Lower lobe of right lung (tissue), 2 donors: Measurements from ENCODE around the gene FHIP2A. TPM values are rescaled to one million over a fixed set of nuclear protein-coding genes. Genes with fewer than 3 reads are reported as not detected.

Experiments used
- ATAC-seq, 2 donors: fragments of 200-7000 bp; cut with Tn5 transposase; one replicate each; pipeline ENCODE4 v1.9.1; 2020 to 2022; ENCODE audit warnings: mild to moderate bottlenecking in 2 of 2, moderate library complexity in 2 of 2
- DNase-seq: peaks from one replicate; pipeline ENCODE4 v3.0.0-alpha.2; 2020
- H3K27ac ChIP-seq: fragments of 200-600 bp; one replicate; pipeline ENCODE4 v1.8.0; 2022
- H3K27me3 ChIP-seq: fragments of 200-600 bp; one replicate; pipeline ENCODE4 v1.8.0; 2022; ENCODE audit warnings: low read depth
- H3K36me3 ChIP-seq: fragments of 200-600 bp; one replicate; pipeline ENCODE4 v1.8.0; 2022; ENCODE audit warnings: mild to moderate bottlenecking
- H3K4me1 ChIP-seq: fragments of 200-600 bp; one replicate; pipeline ENCODE4 v1.8.0; 2022
- H3K4me3 ChIP-seq: fragments of 200-600 bp; one replicate; pipeline ENCODE4 v1.8.0; 2022; ENCODE audit warnings: mild to moderate bottlenecking
- H3K9me3 ChIP-seq: fragments of 200-600 bp; one replicate; pipeline ENCODE4 v1.8.0; 2022
- intact Hi-C: fragments of 100-400 bp; cut with DNase I; formaldehyde crosslinking; loops from one replicate; pipeline ENCODE4 v1.11.0; 2022
- total RNA-seq: library from RNA; stranded (reverse); fragmentation: NEBNext Ultra II Directional; extraction: Animal tissue kit (Norgen Biotek cat#: 25700); gene quantifications from one replicate; pipeline ENCODE4 v1.2.1, GENCODE V29; 2021
- TF ChIP-seq, protein P1 (sequence below): fragments of 200-600 bp; IDR thresholded peaks from one replicate; pipeline ENCODE4 v1.8.0; 2022; ENCODE audit warnings: antibody characterized with exemption, mild to moderate bottlenecking
- donor health status: DM: no; HTN: yes; CAD: no; lungs with severe emphysema.

FHIP2A gene
- total RNA-seq, 1 donor from 2014 or later = 23.6 TPM

DNA sequence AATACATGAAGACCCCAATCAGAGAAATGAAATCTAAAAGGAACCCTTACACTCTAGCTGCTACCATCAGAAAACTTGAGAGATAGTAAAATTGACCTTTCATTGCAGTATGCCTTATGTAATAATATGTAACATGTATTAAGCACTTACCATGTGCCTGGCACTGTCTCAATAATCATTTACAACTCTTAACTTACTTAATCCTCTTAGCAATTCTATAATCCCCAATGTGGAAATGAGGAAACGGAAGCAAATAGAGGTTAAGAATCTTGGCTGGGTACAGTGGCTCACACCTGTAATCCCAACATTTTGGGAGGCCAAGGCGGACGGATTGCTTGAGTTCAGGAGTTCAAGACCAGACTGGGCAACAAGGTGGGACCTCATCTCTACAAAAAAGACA lies 29.8 kb upstream of the FHIP2A start:
- Histone ChIP-seq H3K27me3 (no peaks in the 10 kb centered on the region), H3K9me3 (no peaks in the 10 kb centered on the region), H3K4me3 (no peak overlapping the region), H3K4me1 (no peaks in the 10 kb centered on the region), H3K27ac (no peak overlapping the region), H3K36me3 (no peaks in the 10 kb centered on the region)
- intact Hi-C loops = no loop called here
- TF ChIP-seq, protein P1, sequence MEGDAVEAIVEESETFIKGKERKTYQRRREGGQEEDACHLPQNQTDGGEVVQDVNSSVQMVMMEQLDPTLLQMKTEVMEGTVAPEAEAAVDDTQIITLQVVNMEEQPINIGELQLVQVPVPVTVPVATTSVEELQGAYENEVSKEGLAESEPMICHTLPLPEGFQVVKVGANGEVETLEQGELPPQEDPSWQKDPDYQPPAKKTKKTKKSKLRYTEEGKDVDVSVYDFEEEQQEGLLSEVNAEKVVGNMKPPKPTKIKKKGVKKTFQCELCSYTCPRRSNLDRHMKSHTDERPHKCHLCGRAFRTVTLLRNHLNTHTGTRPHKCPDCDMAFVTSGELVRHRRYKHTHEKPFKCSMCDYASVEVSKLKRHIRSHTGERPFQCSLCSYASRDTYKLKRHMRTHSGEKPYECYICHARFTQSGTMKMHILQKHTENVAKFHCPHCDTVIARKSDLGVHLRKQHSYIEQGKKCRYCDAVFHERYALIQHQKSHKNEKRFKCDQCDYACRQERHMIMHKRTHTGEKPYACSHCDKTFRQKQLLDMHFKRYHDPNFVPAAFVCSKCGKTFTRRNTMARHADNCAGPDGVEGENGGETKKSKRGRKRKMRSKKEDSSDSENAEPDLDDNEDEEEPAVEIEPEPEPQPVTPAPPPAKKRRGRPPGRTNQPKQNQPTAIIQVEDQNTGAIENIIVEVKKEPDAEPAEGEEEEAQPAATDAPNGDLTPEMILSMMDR = no peak
- ATAC-seq (no peak), DNase-seq (no peak)

DNA sequence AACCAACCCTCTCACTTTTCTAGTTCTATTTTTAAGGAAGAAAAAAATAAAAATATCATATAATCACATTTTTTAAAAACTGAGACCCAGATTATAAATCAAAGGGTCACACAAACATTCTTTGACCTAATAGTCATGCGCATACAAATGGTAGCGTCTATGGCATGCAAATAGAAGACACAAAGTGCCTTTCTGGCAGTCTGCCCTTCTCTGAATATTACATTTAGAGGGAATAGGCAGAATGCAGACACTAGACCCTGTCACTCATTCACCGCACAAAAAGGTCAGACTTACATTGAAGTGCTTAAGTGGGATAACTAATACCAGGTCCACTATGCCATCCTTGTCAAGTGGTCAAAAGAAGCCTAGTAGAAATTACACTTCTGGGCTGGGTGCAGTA lies 26.5 kb upstream of the FHIP2A start:
- Histone ChIP-seq H3K36me3 (no peaks in the 10 kb centered on the region), H3K4me3 (no peak overlapping the region), H3K27me3 (no peaks in the 10 kb centered on the region), H3K9me3 (no peaks in the 10 kb centered on the region), H3K27ac (no peak overlapping the region), H3K4me1 (no peaks in the 10 kb centered on the region)
- DNase-seq = no peak
- no peak for ATAC-seq
- intact Hi-C loops = no loop called here
- TF ChIP-seq, protein P1 = no peak

DNA sequence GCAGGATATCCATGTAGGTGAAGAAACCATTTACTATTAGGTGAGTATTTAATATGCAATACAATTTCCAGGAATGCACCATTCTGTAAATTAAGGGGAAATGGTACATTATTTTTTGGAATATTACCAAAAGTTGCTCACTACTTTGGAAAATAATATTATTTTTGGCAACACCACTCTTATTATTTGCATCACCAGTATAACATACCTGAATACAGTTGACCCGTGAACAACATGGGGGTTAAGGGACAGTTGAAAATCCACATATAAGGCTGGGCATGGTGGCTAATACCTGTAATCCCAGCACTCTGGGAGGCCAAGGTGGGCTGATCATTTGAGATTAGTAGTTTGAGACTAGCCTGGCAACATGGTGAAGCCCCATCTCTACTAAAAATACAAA lies 21.2 kb upstream of the FHIP2A start:
- Histone ChIP-seq H3K9me3 (no peaks in the 10 kb centered on the region), H3K36me3 (no peaks in the 10 kb centered on the region), H3K27ac (no peak overlapping the region), H3K4me1 (no peaks in the 10 kb centered on the region), H3K27me3 (no peaks in the 10 kb centered on the region), H3K4me3 (no peak overlapping the region)
- intact Hi-C loops = no loop called here
- ATAC-seq = no peak
- no peak for DNase-seq
- TF ChIP-seq, protein P1 = no peak

DNA sequence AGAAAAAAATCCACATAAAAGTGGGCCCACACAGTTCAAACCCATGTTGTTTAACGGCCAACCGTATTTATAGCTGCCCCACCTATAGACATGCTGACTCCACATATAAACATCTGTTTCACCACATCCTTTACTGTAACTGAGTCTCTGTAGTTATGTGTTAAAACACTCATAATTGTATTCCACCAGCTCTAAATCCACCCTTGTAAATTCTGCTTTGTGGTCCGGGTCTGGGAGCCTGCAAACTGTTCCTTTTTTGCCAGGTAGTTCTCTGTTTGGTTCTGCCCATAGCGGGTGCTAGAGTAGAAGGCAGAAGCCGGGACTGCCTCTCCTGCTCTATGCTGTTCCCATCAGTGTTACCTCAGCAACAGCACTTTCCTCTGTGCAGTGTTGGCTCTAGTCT lies 20.2 kb upstream of the FHIP2A start:
- Histone ChIP-seq H3K4me1 (no peaks in the 10 kb centered on the region), H3K27ac (no peak overlapping the region), H3K4me3 (no peak overlapping the region), H3K27me3 (no peaks in the 10 kb centered on the region), H3K36me3 (no peaks in the 10 kb centered on the region), H3K9me3 (no peaks in the 10 kb centered on the region)
- ATAC-seq = no peak
- intact Hi-C loops = no loop called here
- TF ChIP-seq, protein P1 = no peak
- no peak for DNase-seq

DNA sequence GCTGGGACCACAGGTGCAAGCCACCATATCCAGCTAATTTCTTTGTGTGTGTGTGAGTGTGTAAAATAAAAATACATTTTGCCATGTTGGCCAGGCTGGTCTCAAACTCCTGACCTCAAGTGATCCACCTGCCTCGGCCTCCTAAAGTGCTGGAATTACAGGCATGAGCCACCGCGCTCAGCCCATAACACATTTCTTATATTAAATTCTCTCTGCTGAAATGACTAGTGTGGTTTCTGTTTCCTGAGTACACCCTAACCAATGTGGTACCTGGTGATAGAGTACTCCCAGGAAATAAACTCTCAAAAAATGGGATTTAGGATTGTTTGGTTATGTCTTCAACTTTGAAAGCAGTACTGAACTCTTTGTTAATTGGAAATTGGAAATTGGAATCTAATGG lies 19.4 kb upstream of the FHIP2A start:
- H3K27me3 ChIP-seq = no peaks in the 10 kb centered on the region
- intact Hi-C loops = no loop called here
- no peaks in the 10 kb centered on the region for H3K9me3 ChIP-seq
- H3K4me3 ChIP-seq = no peak overlapping the region
- H3K27ac ChIP-seq = no peak overlapping the region
- TF ChIP-seq, protein P1 = no peak
- H3K4me1 ChIP-seq = no peaks in the 10 kb centered on the region
- DNase-seq (no peak), ATAC-seq (no peak)
- H3K36me3 ChIP-seq = no peaks in the 10 kb centered on the region
